ENCODE results near the gene PTPN14.

The PTPN14 gene

DNA sequence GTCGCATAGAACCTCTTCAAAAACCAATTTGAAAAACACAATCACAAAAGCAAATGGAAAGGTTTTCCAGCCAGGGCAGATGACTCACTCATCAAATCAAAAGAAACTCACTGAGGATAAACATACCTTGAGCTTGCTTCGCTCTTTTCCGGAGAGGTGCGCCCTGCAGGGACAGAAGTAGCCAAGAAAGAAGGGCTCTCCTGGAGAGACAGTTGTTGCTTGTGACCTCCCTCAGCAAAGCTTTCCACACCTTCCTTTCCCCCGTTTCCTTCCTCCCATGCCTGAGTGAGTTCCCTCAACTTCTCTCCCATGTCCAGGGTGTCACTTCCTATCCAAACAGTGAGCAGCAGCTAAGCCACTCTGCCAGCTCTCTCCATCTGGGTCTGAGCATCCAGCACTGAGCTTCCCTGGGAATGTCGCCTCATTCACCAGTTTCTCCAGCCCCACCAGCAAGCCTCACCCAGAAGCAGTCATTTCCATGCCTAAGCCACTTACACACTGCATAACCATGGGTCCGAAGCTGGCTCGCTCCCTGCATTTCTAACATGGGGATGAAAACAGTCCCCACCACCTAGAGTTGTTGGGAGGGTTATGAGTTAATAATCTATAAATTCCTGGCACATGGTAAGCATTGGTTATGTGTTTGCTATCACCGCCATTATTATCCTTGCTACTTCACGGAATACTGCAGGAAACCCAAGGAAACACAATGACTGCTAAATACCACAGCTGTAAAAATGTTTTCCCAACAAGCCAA, 75.0 kb downstream of the PTPN14 start:
- DNase-seq (ENCODE audit: low read depth) = no peak

DNA sequence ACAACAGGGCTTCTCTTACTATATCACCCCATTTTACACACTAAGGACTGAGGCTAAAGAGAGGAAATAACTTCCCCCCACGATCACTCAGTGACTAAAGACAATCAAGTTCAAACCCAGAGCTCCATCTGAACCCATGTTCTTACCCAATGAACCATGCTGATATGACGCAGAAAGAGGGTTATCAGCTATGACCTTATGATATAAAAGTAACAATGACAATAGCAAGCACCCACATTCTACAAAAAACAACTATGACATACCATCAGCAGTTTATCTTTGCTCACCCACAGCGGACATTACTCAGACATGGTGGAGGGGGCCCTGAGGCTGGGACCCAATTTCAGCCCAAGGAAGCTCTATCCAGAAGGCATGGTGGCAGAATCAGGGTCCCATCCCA, 75.7 kb downstream of the PTPN14 start:
- no peak for DNase-seq (ENCODE audit: low read depth)

GRCh38 chr1:214475331-214475730, 76.1 kb downstream of the PTPN14 start:
- DNase-seq (ENCODE audit: low read depth) = no peak

DNA sequence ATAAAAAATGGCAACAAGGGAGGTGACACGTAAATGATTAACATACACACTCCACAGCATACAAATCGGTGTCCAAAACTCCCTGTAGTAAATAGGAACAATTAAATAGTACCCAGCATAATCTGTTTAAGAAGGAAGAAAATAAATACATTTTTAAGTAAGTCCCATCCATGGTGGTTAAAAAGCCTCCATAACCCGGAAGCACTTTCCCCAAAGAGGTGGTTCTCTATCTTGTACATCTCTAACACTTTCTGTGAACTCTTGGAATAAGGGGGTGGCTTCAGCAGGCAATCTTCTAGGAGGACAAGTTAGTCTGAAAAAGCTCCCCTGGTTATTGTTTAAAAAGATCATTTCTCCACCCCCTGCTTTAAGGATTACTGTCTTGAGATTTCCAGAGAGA, 76.9 kb downstream of the PTPN14 start:
- no peak for DNase-seq (ENCODE audit: low read depth)

- no peak for DNase-seq (ENCODE audit: low read depth)
Observed at GRCh38 chr1:214473862-214474261, 77.5 kb downstream of the PTPN14 start.

DNA sequence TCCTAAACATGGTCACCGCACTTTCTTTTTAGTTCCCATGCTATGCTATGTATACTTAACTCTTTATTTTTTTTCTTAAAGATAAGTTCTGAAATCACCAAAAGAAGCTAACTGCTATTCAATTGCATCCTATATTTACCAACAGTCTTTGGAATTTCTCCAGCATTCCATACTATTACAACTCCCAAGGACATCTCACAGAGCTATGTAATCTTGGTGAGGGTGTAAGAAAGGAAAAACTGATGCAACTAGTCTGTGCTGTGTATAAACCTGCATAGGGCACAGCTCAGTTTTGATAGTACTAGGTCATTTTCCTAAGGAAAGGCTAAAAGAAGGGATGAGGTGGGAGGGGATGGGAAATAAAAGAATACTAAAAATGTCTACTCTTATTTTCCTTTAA, 78.0 kb downstream of the PTPN14 start:
- DNase-seq (ENCODE audit: low read depth) = no peak

DNA sequence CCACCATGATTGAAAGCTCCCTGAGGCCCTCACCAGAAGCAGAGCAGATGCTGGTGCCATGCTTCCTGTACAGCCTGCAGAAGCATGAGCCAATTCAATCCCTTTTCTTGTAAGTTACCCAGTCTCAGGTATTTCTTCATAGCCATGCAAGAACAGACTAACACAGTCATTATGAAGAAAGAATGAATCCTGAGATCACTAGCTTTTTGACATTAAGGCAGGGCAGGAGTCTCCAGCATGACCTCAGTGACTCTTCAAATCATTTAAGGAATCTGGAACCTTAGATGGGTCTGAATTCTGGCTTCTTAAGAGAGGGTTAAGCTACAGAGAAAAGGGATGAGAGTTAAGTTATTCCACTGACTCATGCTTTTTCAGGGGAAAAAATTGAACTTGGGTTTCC, 79.0 kb downstream of the PTPN14 start:
- DNase-seq (ENCODE audit: low read depth) = no peak

DNA sequence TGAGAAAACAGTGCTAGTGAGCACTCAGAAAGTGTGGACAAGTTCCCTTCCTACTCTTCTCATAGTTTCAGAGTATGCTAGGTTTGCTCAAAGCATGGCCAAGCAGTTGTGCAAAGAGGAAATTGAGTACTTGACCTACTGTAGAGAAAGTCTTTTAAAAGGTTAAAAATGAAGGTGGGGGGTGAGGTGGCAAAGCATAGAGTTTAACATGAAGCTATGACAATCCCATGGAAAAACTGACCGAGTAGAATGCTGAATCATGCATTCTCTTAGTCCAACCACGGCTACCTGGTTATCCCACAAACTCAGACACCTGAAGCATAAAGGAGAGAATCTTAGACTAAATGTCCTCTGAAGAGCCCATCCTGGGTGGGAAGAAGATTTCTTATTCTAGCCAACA, 79.9 kb downstream of the PTPN14 start:
- DNase-seq (ENCODE audit: low read depth) = no peak

- no peak for DNase-seq (ENCODE audit: low read depth)
Observed at GRCh38 chr1:214470132-214470531, 81.3 kb downstream of the PTPN14 start.

DNA sequence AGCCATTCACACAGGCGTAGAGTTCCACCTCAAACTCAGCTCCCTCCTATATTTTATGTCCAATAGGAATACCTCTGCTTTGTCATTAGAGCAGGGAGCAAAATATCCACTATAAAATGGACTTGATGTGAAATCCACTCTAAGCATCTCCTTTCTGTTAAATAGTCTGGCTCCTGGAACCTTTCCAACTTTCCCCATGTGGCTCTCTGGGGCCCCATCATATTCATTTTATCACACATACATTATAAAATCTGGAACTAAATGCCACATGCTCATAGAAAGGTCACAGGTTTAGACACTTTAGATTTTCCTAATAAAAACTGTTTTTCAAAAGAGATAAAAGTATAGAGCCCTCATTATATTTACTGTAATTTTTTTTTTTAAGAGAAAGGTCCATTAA, 82.1 kb downstream of the PTPN14 start:
- no peak for DNase-seq (ENCODE audit: low read depth)

DNA sequence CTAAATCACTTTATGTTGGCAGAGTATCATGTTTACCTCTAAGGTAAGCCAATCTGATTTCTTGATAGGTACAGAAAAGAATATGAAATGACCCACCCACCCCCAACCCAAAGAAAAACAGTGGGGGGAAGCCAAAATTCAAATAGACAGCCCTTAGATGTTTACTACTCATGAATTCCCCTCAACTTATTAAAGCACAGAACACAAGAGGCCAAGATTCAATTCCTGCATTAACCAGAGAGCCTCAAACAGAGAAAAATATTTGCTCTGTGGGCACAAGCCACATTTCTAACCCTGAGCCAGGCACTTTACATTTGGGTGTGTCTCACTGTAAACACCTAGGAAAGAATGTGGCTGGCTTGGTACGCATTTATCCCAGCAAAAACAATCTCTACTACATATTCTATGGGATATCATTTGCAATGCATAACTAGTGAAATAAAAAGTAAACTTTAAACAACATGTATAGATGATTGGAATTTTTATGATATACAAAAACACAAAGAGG, 84.3 kb downstream of the PTPN14 start:
- DNase-seq (ENCODE audit: low read depth) = no peak

DNA sequence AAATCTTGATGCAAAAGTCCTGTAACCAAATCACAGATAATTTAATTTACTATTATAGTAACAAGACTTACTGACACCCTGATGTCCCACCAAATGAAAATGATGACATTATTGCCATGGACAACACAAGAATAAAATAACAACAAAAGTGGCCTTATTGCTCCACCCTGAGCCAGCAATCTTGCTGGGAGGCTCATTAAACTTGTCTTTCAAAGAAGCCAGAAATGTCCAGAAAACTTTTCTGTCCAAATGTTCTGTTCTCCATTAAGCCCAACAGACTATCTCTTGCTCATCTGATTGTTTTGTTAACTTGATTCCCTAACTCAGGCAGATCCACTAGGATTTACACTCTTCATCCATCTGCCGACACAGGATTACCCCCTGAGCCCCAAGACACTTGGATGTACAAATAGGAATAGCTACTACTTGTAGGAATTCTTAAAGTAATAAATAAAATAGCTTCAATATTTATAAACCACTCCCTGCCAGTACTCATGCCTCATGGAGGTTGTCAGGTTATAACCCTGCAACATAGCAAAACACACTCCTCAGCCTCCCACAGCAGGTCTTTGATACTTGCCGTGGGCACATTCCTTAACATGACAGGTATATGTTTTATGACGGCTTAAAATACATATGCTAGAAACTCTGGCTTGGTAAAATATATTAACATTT, 84.9 kb downstream of the PTPN14 start:
- no peak for DNase-seq (ENCODE audit: low read depth)

DNA sequence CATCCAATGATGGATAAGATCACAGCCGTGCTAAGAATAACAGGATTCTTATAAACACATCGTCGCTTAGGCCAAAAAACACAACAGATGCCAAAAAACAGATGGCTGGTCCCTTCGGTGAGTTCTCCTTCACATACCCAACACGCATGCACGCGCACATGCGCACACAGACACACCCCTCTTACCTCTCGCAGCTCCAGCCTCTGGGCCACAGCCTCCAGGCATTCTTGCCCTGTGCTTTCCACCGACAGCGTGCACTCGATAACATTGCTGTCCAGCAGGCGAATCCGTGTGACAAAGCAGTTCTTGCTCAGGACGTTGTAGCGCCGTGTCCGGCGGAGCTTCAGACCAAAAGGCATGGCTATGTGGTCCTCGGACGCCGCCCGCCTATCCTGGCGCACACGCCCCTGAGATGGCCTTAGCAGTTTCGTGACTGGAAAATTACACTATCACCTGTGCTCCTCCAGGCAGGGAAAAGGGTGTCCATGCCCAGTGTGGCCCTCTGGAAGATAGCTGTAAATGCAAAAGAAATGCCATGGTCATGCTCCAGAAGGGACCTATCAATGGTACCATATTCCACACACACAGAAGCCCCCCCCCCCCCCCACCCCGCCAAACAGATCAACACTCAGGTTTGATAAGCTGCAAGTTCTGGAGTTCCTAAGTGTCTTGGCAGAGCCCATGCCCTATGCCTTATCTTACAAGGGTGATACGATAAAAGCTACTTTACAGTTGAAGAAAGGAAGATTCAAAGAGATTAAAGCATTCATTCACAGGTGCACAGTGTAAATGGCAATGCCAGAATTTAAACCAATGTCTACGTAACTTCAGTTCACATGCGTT, 86.7 kb downstream of the PTPN14 start:
- no peak for DNase-seq (ENCODE audit: low read depth)

DNA sequence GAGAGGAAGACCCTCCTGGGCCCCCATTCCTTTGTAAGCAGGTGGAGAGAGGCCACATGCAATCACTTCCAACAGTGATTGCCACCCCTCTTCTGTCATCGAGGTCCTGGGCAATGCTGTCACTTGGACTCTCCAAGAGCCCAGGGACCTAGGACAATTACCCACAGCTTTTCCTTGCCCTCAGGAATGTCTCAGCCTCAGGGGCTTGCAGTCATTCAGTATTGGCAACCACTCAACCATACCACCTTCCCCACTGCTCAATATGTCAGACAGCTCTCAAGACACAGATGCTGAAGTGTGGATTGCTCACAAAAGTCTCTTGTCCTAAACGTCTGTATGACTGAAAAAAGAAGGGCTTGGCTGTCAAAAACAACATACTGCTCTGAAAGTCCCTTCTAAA, 87.8 kb downstream of the PTPN14 start:
- no peak for DNase-seq (ENCODE audit: low read depth)

GRCh38 chr1:214462882-214463281, 88.5 kb downstream of the PTPN14 start:
- no peak for DNase-seq (ENCODE audit: low read depth)

GRCh38 chr1:214461305-214461704, 90.1 kb downstream of the PTPN14 start:
- DNase-seq (ENCODE audit: low read depth) = no peak

- no peak for DNase-seq (ENCODE audit: low read depth)
Observed at GRCh38 chr1:214460304-214460916, 91.0 kb downstream of the PTPN14 start.

DNA sequence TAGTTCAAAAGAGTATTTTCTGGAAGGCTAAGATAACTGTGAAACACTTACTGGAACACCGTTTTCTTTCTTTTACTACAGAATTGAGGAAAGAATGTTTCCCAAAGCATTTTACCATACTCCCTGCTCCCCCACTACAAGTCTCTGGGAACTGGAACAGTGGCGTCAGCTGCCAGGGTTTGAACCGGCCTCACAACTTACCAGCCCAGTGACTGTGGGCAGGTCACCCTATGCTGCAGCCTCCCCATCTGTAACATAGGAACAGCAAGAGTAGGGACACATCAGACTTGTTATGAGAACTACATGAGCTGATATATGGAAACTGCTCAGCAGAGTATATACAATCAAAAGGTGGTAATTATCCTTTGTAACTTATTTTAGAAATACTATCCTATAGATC, 91.5 kb downstream of the PTPN14 start:
- no peak for DNase-seq (ENCODE audit: low read depth)

DNA sequence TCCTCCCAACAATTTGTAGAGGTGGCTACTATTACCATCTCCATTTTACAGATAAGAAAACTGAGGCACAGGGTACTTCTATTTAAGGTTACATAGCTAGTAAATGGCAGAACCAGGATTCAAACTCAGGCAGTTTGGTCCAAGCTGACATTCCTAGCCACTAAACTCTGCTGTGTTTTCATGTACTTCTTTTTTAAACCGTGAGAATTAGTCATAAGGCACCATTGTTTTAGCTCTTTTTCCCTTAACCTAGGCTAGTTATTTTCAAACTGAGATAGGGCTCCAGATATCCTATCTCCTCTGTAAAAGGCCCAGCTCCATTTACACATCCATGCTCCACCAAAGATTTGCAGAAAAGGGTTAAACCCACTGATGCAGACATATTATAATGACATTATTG, 92.9 kb downstream of the PTPN14 start:
- no peak for DNase-seq (ENCODE audit: low read depth)

GRCh38 chr1:214455971-214456867, 95.2 kb downstream of the PTPN14 start:
- no peak for DNase-seq (ENCODE audit: low read depth)

- no peak for DNase-seq (ENCODE audit: low read depth)
Observed at GRCh38 chr1:214455479-214455878, 95.9 kb downstream of the PTPN14 start.
